Measurements from ENCODE around the gene RABEP2.

RABEP2 gene

GRCh38 chr16:28938721-28939120 is 13.7 kb upstream of the RABEP2 start:
- no peak for TF ChIP-seq CTCF (IDR thresholded peaks at IDR 0.05; ENCODE audit: low read depth, low read length)
- no peak overlapping the region for H3K4me3 ChIP-seq (ENCODE audit: low read depth, low read length)

- H3K4me3 ChIP-seq (ENCODE audit: low read depth, low read length), result no peak overlapping the region
- TF ChIP-seq CTCF (IDR thresholded peaks at IDR 0.05; ENCODE audit: low read depth, low read length), result no peak
These were observed 12.3 kb upstream of the RABEP2 start for GRCh38 chr16:28937222-28937876.

GRCh38 chr16:28936784-28937155 is 11.7 kb upstream of the RABEP2 start:
- no peak overlapping the region for H3K4me3 ChIP-seq (ENCODE audit: low read depth, low read length)
- TF ChIP-seq CTCF (IDR thresholded peaks at IDR 0.05; ENCODE audit: low read depth, low read length), result no peak

- H3K4me3 ChIP-seq (ENCODE audit: low read depth, low read length), result no peak overlapping the region
- TF ChIP-seq CTCF (IDR thresholded peaks at IDR 0.05; ENCODE audit: low read depth, low read length), result no peak
These were observed 11.1 kb upstream of the RABEP2 start for GRCh38 chr16:28935924-28936783.

GRCh38 chr16:28935346-28935745 is 10.3 kb upstream of the RABEP2 start:
- H3K4me3 ChIP-seq (ENCODE audit: low read depth, low read length), result no peak overlapping the region
- TF ChIP-seq CTCF (IDR thresholded peaks at IDR 0.05; ENCODE audit: low read depth, low read length), result no peak

GRCh38 chr16:28933171-28933570 is 8.1 kb upstream of the RABEP2 start:
- no peak overlapping the region for H3K4me3 ChIP-seq (ENCODE audit: low read depth, low read length)
- no peak for TF ChIP-seq CTCF (IDR thresholded peaks at IDR 0.05; ENCODE audit: low read depth, low read length)

All from WI38 (cell line).